A673 (cell line): ENCODE results near the gene NUBP1. TPM values are rescaled to one million over a fixed set of nuclear protein-coding genes. Genes with fewer than 3 reads are reported as not detected.
"Not testable (repeated sequence)": the region's sequence is repeated elsewhere in the genome, so short reads cannot be mapped to it uniquely, and the experiment has no call there.

Source experiments
- BruUV-seq: library from RNA; stranded (reverse); fragments of 400-500 nt; replicated peaks from 2 replicates; lab custom pipeline; 2021; lab: Mats Ljungman, UMichigan
- CTCF ChIA-PET: fragments of 300-600 bp; sonication (Branson Sonifier 250); formaldehyde crosslinking; loops from one replicate; lab custom pipeline; 2022; ENCODE audit warnings: antibody characterized with exemption; lab: Charles Lee
- POLR2A ChIA-PET: fragments of 300-600 bp; sonication (Branson Sonifier 250); formaldehyde crosslinking; loops from one replicate; lab custom pipeline; 2022; ENCODE audit warnings: antibody characterized with exemption; ENCODE audit not compliant: low non-redundant PET; lab: Charles Lee
- DNase-seq: peaks from one replicate; pipeline ENCODE4 v3.0.0-alpha.2; 2015; ENCODE audit warnings: low spot score
- H3K27ac ChIP-seq: fragments of 200-600 bp; sonication (generic); 2 replicates; pipeline ENCODE4 v1.5.1; 2016; ENCODE audit warnings: mixed run types, low read depth, mild to moderate bottlenecking, mixed read lengths, antibody characterized with exemption, low read length; ENCODE audit not compliant: poor library complexity, severe bottlenecking
- H3K27me3 ChIP-seq: fragments of 200-600 bp; sonication (generic); replicated peaks from 2 replicates; pipeline ENCODE4 v1.6.1; 2017; ENCODE audit warnings: mixed run types, low read depth, mild to moderate bottlenecking, mixed read lengths, antibody characterized with exemption, low read length; ENCODE audit not compliant: insufficient read depth, poor library complexity
- H3K36me3 ChIP-seq: fragments of 200-600 bp; sonication (generic); 2 replicates; pipeline ENCODE4 v1.6.1; 2016; ENCODE audit warnings: mixed run types, mild to moderate bottlenecking, mixed read lengths, antibody characterized with exemption, low read length; ENCODE audit not compliant: insufficient read depth, poor library complexity, severe bottlenecking
- H3K4me1 ChIP-seq: fragments of 200-600 bp; sonication (generic); 2 replicates; pipeline ENCODE4 v1.6.1; 2017; ENCODE audit warnings: mixed run types, mild to moderate bottlenecking, mixed read lengths, antibody characterized with exemption, low read length; ENCODE audit not compliant: insufficient read depth, poor library complexity, severe bottlenecking
- H3K4me3 ChIP-seq: fragments of 200-600 bp; sonication (generic); 2 replicates; pipeline ENCODE4 v1.5.1; 2016; ENCODE audit warnings: low read depth, mixed run types, mild to moderate bottlenecking, mixed read lengths, low read length; ENCODE audit not compliant: poor library complexity, severe bottlenecking
- H3K9me3 ChIP-seq: fragments of 200-600 bp; sonication (generic); 2 replicates; pipeline ENCODE4 v1.6.1; 2016; ENCODE audit warnings: mixed run types, low read depth, mild to moderate bottlenecking, mixed read lengths, antibody characterized with exemption, low read length; ENCODE audit not compliant: poor library complexity, severe bottlenecking
- CTCF ChIP-seq: fragments of 300-800, 200-600 bp; sonication (generic); conservative IDR thresholded peaks from 2 replicates; pipeline ENCODE4 v1.5.1; 2017; ENCODE audit warnings: low read depth, mild to moderate bottlenecking, antibody characterized with exemption, low read length, moderate library complexity, mixed read lengths
- EZH2 ChIP-seq: fragments of 200-600 bp; sonication (generic); IDR thresholded peaks from 2 replicates; pipeline ENCODE4 v1.6.1; 2017; ENCODE audit warnings: borderline replicate concordance, low read depth, mild to moderate bottlenecking, mixed read lengths, antibody characterized with exemption, low read length; ENCODE audit not compliant: poor library complexity, severe bottlenecking
- intact Hi-C: fragments of 100-400 bp; cut with micrococcal nuclease; formaldehyde crosslinking; loops from one replicate; pipeline ENCODE4 v1.10.0; 2022; ENCODE audit not compliant: unreplicated experiment
- total RNA-seq: library from RNA; stranded (reverse); gene quantifications from 2 replicates; pipeline ENCODE4 v1.2.3, GENCODE V29; 2021

Gene NUBP1
- total RNA-seq, 1 experiment from 2014 or later = 22.9 TPM

DNA sequence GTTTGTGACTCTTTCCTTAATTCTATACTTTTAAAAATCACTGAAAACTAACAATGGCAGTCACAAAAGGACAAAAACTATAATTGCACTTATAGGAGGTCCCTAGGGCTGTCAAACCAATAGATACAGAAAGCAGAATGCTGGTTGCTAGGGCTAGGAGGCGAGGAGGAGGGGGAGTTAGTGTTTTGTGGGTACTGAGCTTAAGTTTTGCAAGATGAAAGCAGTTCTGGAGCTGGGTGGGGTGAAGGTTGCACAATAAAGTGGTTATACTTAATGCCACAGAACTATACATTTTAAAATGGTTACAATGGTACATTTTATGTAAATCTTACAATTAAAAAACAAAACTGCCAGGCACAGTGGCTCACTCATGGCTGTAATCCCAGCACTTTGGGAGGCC, 27.3 kb downstream of the NUBP1 start:
- no peak overlapping the region for H3K27ac ChIP-seq
- BruUV-seq = no TSS peak
- H3K36me3 ChIP-seq = no peaks in the 10 kb centered on the region
- no peaks in the 10 kb centered on the region for H3K4me1 ChIP-seq
- no peaks in the 10 kb centered on the region for H3K27me3 ChIP-seq
- CTCF ChIA-PET = no interaction called here
- TF ChIP-seq EZH2 = no peak
- TF ChIP-seq CTCF = no peak
- no peak overlapping the region for H3K4me3 ChIP-seq
- POLR2A ChIA-PET = interaction anchor here (0.6 kb wide), 1 partner anchor 27 kb away, joined by 3 read pairs; the partner anchor contains the start of gene NUBP1
- no peaks in the 10 kb centered on the region for H3K9me3 ChIP-seq
- intact Hi-C loops = no loop called here
- DNase-seq = no peak

- Histone ChIP-seq H3K36me3 (no peaks in the 10 kb centered on the region), H3K27me3 (no peaks in the 10 kb centered on the region), H3K4me3 (no peak overlapping the region), H3K4me1 (no peaks in the 10 kb centered on the region), H3K27ac (no peak overlapping the region), H3K9me3 (no peaks in the 10 kb centered on the region)
- intact Hi-C loops = no loop called here
- ChIA-PET POLR2A (no interaction called here), CTCF (no interaction called here)
- no peak for DNase-seq
- TF ChIP-seq EZH2 = no peak
- TF ChIP-seq CTCF = no peak
- no TSS peak for BruUV-seq
Observed at GRCh38 chr16:10776280-10776679, 32.6 kb downstream of the NUBP1 start.

GRCh38 chr16:10776923-10777322, 33.3 kb downstream of the NUBP1 start:
- intact Hi-C loops, H3K4me1 ChIP-seq, H3K9me3 ChIP-seq, DNase-seq, POLR2A ChIA-PET, H3K4me3 ChIP-seq, H3K27me3 ChIP-seq, CTCF ChIA-PET, H3K27ac ChIP-seq, H3K36me3 ChIP-seq, BruUV-seq: not testable (repeated sequence)

- no peak for TF ChIP-seq EZH2
- TF ChIP-seq CTCF = no peak
- Histone ChIP-seq H3K4me1 (no peaks in the 10 kb centered on the region), H3K27me3 (no peaks in the 10 kb centered on the region), H3K9me3 (no peaks in the 10 kb centered on the region), H3K4me3 (no peak overlapping the region), H3K27ac (no peak overlapping the region), H3K36me3 (no peaks in the 10 kb centered on the region)
- POLR2A ChIA-PET = no interaction called here
- BruUV-seq = no TSS peak
- CTCF ChIA-PET = no interaction called here
- no peak for DNase-seq
- intact Hi-C loops = no loop called here
Observed at GRCh38 chr16:10777356-10777755, 33.7 kb downstream of the NUBP1 start.

- H3K36me3 ChIP-seq, H3K9me3 ChIP-seq, intact Hi-C loops, POLR2A ChIA-PET, DNase-seq, H3K4me1 ChIP-seq, H3K27ac ChIP-seq, H3K27me3 ChIP-seq, BruUV-seq, CTCF ChIA-PET, H3K4me3 ChIP-seq: not testable (repeated sequence)
Observed at GRCh38 chr16:10779908-10780307, 36.3 kb downstream of the NUBP1 start.
